ENCODE results near the gene FAM50B.
A peak's percentile ranks its signal among the peaks of the same experiment; 100 is the strongest.
"Not testable (repeated sequence)": the region's sequence is repeated elsewhere in the genome, so short reads cannot be mapped to it uniquely, and the experiment has no call there.

Gene FAM50B

GRCh38 chr6:3849681-3850450 is 693 bp downstream of the FAM50B start:
- DNase-seq (ENCODE audit: low spot score) = no peak

GRCh38 chr6:3850451-3851203 is 1.5 kb downstream of the FAM50B start:
- DNase-seq (ENCODE audit: low spot score) = peak; percentile 17

- no peak for DNase-seq (ENCODE audit: low spot score)
Measured at GRCh38 chr6:3851839-3852238, 2.7 kb downstream of the FAM50B start.

DNA sequence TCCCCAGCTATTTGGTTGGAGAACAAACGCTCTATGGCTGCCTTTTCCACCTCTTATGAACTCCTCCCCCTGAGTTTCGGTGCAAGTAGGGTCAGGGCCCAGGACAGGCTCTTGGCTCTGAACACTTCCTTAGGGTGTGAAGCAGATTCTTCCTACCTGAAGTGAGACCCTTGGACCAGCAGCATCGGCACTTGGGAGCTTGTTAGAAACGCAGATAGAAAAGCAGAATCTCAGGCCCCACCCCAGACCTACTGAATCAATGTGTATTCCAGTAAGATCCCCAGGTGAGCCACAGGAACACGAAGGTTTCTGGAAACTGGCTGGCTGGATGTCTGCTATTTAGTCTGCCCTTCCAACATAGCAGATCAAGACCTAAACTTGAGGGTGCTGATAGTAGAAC is 3.2 kb downstream of the FAM50B start:
- DNase-seq (ENCODE audit: low spot score) = no peak

DNA sequence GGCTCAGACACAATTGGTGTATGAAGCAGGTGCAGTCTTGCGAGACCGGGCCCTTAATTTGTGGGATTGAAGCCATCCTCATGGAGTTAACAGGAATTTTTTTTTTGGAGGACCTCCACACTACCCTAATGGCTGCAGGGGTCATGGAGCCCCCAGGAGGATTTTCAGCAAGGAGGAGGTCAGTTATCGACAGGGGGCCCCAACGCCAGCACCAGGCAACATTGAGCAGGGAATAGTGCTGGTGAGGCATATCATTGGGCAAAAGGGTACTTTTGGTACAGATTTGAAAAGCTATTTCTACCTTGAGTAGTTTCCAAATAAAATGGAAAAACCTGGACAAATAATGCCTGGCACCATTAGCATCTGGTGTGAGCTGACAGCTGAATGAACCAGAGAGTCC is 6.7 kb downstream of the FAM50B start:
- no peak for DNase-seq (ENCODE audit: low spot score)

DNA sequence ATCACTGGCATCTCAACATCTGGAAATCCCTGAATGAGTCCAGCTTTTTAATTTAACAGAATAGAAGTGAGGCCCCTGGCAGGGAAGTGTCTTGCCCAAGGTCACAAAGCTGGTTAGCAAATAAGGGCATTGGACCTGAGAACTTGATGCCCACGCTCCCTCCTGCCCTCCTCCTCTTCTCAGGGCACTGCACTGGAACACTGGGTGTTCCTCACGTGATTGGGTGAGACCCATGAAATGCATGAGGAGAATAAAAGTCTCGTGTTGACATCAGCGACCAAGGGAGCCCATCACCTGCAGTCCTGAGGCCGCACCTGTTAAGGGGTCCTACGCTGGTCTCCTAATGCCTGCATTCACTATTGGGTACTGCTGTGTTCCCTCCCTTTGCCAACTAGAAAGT is 7.4 kb downstream of the FAM50B start:
- no peak for DNase-seq (ENCODE audit: low spot score)

DNA sequence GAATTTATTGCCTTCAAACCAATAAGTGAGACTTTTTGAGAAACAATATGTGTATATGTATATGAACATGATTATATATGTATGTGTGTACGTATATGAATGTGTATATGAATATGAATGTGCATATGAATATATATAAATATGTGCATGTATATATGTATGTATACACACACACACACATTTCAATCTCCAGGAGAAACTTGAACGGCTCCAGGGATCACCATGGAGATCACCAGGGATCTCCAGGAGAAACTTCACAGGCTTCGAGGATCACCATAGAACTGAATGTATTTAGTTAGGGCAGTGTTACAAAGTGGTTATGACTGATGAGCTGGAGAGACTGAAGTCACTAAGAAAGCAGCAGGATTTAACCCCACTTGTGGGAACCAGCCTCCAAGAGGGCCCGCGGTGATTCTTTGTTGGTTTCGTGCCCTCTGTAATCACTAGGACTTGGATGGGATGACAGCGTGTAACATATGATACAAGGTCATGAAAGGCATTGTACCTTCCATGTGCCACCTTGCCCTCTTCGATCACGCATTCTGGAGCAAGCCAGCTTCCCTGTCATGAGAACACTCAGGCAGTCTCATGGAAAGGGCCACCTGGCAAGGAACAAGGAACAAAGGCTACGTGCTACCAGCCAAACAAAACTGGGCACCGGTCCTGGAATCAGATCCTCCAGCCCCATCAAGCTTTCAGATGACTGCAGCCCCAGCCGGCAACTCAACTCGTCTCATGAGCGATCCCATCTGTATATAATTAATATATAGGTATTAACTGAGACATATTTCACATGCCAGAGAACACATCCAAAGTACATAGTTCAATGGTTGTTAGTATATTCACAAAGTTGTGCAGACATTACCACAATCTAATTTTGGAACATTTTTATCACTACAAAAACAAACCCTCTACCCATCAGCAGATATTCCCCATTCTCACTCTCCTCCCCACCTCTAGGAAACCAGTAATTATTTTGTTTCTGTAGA is 8.6 kb downstream of the FAM50B start:
- no peak for DNase-seq (ENCODE audit: low spot score)

DNA sequence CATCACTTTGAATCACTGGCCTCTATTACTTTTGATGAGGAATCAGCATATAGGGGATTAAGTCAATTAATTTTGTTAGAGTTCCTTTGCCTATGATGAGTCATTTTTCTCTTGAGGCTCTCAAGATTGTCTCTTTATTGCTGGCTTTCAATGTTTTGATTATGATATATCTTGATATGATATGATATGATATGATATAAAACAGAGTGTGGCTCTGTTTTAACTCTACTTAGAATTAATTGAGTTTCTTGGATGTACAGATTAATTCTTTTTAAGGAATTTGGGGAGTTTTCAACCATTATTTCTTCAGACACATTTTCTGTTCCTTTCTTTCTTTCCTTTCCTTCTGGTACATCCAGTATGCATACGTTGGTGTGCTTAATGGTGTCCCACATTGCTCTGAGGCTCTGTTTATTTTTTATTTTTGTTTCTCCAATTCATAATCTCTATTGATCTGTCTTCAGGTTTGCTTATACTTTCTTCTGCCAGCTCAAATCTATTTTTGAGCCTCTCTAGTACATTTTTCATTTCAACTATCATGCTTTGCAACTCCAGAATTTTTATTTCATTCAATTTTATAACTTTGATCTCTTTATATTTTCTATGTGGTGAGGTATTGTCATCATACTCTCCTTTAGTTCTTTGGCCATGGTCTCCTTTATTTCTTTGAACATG is 10.8 kb downstream of the FAM50B start:
- no peak for DNase-seq (ENCODE audit: low spot score)

GRCh38 chr6:3861424-3861823 is 12.3 kb downstream of the FAM50B start:
- no peak for DNase-seq (ENCODE audit: low spot score)

DNA sequence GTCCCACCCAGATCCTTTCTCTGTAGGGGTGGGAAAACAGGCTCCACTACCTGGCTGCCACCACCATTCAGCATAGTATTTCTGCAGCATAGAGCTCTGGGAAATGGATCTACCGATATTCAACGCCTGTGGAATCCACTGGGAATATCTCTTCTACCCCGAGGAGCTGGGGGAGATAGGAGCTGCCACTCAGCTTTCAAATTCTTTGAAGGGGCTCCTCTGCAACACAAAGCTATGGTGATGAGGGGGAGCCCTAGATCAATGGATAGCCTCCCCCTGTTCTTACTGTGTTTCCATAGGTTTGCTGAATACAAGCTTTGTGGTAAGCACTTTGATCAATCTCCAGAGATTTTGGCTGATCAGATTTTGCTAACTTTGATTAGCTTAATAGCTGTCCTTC is 12.9 kb downstream of the FAM50B start:
- DNase-seq (ENCODE audit: low spot score) = no peak

DNA sequence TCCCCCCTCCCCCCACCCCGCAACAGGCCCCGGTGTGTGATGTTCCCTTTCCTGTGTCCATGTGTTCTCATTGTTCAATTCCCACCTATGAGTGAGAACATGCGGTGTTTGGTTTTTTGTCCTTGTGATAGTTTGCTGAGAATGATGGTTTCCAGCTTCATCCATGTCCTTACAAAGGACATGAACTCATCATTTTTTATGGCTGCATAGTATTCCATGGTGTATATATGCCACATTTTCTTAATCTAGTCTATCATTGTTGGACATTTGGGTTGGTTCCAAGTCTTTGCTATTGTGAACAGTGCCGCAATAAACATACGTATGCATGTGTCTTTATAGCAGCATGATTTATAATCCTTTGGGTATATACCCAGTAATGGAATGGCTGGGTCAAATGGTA is 14.1 kb downstream of the FAM50B start:
- not testable (repeated sequence) for DNase-seq (ENCODE audit: low spot score)

GRCh38 chr6:3865463-3865862 is 16.3 kb downstream of the FAM50B start:
- DNase-seq (ENCODE audit: low spot score) = no peak

- DNase-seq (ENCODE audit: low spot score) = no peak
Measured at GRCh38 chr6:3867641-3868502, 18.7 kb downstream of the FAM50B start.

DNA sequence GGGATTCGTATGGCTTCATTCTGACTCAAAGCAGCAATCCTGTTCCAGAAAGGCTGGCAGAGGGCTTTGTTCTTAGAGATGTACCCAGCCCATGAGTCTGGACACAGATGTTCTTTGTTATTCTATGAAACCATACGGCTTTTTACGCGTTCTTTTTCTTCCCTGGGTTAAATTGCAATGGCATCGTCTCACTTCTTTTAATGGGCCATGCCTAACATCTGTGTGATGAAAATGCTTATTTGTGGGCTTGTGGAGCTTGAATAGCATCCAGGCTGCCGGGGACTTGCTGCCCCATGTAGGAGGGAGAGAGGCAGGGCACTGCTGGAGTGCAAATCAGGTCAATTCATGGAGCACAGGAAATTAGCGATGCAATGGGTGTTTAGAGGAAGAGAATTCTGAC is 19.4 kb downstream of the FAM50B start:
- no peak for DNase-seq (ENCODE audit: low spot score)

- DNase-seq (ENCODE audit: low spot score) = no peak
Measured at GRCh38 chr6:3869284-3869631, 20.1 kb downstream of the FAM50B start.

- no peak for DNase-seq (ENCODE audit: low spot score)
Measured at GRCh38 chr6:3869632-3870527, 20.7 kb downstream of the FAM50B start.

- DNase-seq (ENCODE audit: low spot score) = no peak
Measured at GRCh38 chr6:3870528-3870925, 21.4 kb downstream of the FAM50B start.

GRCh38 chr6:3871515-3871914 is 22.3 kb downstream of the FAM50B start:
- no peak for DNase-seq (ENCODE audit: low spot score)

DNA sequence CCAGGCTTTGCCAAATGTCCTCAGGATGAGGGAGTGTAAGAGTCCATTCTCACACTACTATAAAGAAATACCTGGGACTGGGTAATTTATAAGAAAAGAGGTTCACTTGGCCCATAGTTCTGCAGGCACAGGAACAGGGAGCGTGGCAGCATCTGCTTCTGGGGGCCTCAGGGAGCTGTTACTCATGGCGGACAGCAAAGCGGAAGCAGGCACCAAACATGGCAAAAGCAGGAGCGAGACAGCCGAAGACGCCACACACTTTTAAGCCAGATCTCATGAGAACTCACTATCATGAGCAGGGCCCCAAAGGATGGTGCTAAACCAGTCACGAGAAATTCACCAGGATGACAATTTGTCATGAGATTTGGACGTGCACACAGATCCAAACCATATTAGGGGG is 22.8 kb downstream of the FAM50B start:
- DNase-seq (ENCODE audit: low spot score) = no peak

- DNase-seq (ENCODE audit: low spot score) = no peak
Measured at GRCh38 chr6:3872370-3872854, 23.2 kb downstream of the FAM50B start.
